AG09309 (cell line): ENCODE results near the gene NEU4.
"Not testable (repeated sequence)": the region's sequence is repeated elsewhere in the genome, so short reads cannot be mapped to it uniquely, and the experiment has no call there.

Experiments
- DNase-seq: peaks from one replicate; pipeline ENCODE4 v3.0.0-alpha.2; 2010; ENCODE audit warnings: low read depth
- H3K4me3 ChIP-seq: 2 replicates; pipeline ENCODE4 v1.5.1; 2011; ENCODE audit warnings: mild to moderate bottlenecking, low read depth, low read length, moderate library complexity; ENCODE audit not compliant: control insufficient read depth
- TF ChIP-seq, protein P1 (sequence below): IDR thresholded peaks from 2 replicates; pipeline ENCODE4 v1.5.1; 2011; ENCODE audit warnings: mild to moderate bottlenecking, low read depth, low read length, inconsistent platforms; ENCODE audit not compliant: insufficient read depth, control insufficient read depth; ENCODE audit errors: missing control alignments

NEU4 gene

GRCh38 chr2:241801611-241802420 lies 7.2 kb upstream of the NEU4 start:
- H3K4me3 ChIP-seq, result no peak overlapping the region
- TF ChIP-seq, protein P1, sequence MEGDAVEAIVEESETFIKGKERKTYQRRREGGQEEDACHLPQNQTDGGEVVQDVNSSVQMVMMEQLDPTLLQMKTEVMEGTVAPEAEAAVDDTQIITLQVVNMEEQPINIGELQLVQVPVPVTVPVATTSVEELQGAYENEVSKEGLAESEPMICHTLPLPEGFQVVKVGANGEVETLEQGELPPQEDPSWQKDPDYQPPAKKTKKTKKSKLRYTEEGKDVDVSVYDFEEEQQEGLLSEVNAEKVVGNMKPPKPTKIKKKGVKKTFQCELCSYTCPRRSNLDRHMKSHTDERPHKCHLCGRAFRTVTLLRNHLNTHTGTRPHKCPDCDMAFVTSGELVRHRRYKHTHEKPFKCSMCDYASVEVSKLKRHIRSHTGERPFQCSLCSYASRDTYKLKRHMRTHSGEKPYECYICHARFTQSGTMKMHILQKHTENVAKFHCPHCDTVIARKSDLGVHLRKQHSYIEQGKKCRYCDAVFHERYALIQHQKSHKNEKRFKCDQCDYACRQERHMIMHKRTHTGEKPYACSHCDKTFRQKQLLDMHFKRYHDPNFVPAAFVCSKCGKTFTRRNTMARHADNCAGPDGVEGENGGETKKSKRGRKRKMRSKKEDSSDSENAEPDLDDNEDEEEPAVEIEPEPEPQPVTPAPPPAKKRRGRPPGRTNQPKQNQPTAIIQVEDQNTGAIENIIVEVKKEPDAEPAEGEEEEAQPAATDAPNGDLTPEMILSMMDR, result no peak
- no peak for DNase-seq

- TF ChIP-seq, protein P1, result no peak
- no peak for DNase-seq
- no peak overlapping the region for H3K4me3 ChIP-seq
These were observed 6.3 kb upstream of the NEU4 start for GRCh38 chr2:241802421-241803318.

DNA sequence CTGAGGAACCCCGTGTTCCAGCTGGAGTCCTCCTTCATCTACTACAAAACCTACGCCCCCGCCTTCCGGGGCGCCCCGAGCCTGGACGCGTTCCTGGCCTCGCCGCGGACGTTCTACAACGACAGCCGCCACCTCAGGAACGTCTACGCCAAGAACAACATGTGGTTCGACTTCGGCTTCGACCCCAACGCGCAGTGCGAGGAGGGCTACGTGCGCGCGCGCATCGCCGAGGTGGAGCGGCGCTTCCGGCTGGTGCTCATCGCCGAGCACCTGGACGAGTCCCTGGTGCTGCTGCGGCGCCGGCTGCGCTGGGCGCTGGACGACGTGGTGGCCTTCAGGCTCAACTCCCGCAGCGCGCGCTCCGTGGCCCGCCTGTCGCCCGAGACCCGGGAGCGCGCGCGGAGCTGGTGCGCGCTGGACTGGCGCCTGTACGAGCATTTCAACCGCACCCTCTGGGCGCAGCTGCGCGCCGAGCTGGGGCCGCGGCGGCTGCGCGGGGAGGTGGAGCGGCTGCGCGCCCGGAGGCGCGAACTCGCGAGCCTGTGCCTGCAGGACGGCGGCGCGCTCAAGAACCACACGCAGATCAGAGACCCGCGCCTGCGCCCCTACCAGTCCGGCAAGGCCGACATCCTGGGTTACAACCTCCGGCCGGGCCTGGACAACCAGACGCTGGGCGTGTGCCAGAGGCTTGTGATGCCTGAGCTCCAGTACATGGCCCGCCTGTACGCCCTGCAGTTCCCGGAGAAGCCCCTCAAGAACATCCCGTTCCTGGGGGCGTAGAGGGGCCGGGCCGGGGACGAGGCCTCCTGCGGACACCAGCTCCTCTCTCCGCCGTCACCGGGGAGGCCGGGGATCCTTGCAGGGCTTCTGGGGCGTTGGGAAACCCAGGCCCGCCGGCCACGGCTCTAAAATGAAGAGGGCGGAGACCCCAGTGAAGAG lies 5.3 kb upstream of the NEU4 start:
- DNase-seq, result no peak
- peak overlapping the region; percentile 40 for H3K4me3 ChIP-seq
- TF ChIP-seq, protein P1, result no peak

GRCh38 chr2:241804326-241805229 lies 4.4 kb upstream of the NEU4 start:
- H3K4me3 ChIP-seq, result no peak overlapping the region
- TF ChIP-seq, protein P1, result no peak
- no peak for DNase-seq

- H3K4me3 ChIP-seq, DNase-seq: not testable (repeated sequence)
These were observed 2.8 kb upstream of the NEU4 start for GRCh38 chr2:241806217-241806616.

DNA sequence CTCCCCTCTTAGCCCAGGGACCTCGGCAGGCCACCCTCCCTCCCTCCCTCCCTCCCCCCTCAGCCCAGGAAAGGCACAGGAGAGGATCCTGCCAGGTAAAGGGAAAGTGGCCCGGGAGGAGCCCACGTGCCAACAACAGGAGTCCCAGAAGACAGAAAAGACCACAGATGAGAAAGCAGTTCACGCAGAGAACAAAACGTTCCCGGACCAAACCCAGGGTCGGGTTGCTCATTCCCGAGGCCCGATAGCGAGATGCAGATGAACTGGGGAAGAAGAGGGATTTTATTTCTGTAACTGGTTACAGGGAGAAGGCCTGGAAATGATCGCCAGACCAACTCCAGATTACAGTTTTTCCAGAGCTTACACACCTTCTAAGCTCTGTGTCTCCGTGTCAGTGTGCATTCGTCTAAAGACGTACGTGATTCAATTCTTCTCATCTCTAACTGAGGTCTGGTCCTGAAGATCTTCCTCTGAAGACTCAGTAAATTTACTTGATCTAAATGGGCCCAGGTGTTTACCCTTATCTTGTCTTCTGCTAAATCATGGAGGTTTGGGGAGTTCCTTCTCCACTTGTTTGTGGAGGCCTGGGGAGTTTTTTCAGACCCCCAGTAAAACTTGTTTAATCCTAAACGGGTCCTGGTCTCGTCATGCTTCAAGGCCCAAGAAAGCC lies 807 bp upstream of the NEU4 start:
- DNase-seq, result no peak
- TF ChIP-seq, protein P1, result no peak
- H3K4me3 ChIP-seq, result no peak overlapping the region
